NCI-H82 (cell line): ENCODE data around the gene SGK2.

Experiments used
- DNase-seq: peaks from one replicate; lab custom pipeline; 2025; lab: John Stamatoyannopoulos, UW

Gene SGK2

DNA sequence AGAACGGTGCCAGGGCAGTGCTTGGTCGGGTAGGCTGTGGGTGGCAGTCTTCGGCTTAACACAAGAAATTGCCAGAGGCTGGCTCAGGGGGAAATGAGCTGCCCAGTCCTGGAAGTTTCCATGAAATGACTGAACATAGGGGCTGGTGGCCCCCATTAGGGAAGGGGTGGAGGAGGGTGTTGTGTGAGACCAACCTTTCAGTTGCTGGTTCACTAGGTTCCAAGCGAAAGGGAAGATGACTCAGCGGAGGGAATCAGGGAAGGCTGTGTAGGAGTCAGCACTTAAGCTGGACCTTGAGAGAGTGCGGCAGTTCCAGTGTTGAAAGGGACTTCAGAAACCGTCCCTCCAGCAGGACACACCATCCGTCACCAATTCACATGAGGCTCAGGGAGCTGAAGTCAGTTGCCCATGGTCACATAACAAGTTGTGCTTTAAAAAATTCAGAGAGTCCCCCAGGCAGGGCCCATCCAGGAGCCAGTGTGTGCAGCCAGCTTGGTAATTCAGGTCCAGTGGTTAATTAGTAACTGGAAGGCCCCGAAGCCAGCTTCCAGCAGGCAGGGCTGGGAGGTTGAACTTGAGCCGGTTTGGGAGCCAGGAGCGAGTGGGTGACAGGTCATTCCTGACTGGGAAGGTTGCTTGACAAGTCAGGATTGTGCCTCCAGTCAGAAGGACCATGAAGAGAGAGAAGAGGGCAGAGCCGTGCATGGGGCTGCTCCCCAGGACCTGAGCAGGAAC is at the start of gene SGK2:
Gene SGK2, plus strand, starts transcription at position 616 of the 735 bp plus-strand sequence. CDS start 7,469 bp downstream, outside the sequence.
- no peak for DNase-seq

DNA sequence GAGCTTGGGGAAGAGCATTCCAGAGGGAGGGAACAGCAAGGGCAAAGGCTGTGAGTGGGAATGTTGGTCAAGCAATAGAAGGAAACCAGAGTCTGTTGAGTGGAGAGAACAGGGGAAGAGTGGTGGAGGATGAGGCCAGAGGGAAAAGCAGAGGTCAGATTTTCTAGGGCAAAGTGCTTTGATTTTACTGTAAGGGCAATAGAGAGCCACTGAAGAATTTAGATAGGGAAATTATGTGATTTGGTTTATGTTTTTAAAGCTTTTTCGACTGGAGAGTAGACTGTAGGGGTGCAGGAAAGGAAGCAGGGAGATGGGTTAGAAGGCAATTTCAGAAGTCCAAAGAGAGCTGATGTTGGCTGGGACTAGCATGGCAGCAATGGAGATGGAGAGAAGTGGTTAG is 46.9 kb upstream of the SGK2 start:
- DNase-seq = no peak

DNA sequence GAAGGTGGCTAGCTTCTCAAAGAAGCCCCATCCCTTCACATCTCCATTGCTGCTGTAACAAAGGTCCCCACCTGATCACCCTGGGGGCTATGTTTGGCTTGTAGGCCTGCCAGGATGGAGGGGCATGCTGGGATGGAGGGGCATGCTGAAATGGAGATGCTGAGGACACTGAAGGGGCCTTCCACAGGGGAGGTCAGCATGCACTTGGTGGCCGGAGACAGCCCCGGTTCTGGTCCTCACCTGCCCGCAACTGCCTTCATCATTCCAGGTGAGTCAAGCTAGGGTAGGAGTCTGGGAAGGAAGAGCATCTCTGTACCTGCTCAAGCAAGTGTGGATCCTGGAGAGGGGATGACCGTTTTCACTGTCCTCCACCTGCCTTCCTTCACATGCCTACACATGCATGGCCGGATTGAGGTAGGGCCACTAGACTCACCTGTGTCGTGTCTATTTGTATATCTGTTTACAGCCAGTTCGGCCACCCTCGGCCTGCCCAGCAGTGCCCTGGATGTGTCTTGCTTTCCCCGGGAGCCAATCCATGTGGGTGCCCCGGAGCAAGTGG is 45.4 kb upstream of the SGK2 start:
- DNase-seq = no peak

DNA sequence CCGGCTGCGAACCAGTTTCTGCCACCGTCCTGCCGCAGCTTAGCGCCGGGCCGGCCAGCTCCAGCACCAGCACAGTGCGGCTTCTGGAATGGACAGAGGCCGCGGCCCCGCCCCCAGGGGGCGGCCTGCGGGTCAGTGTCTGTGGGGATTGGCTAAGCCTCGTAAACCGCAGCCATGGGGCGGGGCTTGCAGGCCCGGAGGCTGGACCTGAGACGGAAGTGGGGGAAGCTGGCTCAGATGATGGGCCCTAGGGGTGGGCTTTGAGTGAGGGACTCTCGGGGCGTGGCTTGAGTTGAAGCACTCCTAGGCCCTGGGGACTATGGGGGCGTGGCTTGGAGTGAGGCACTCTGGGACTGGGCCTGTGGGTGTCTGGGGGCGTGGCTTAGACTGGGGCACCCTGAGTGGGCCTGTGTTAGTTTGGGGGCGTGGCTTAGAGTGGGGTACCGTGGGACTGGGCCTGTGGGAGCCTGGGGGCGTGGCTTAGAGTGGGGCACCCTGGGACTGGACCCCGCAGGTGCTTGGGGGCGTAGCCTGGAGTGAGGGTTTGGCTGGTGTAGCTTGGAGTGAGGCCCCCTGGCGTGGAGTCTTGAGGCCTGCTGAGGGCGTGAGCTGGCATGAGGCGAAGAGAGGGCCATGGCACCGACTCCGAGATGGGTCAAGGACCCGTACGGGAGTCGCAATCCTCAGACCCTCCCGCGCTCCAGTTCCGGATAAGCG is 44.7 kb upstream of the SGK2 start:
- peak; percentile 100 for DNase-seq

DNA sequence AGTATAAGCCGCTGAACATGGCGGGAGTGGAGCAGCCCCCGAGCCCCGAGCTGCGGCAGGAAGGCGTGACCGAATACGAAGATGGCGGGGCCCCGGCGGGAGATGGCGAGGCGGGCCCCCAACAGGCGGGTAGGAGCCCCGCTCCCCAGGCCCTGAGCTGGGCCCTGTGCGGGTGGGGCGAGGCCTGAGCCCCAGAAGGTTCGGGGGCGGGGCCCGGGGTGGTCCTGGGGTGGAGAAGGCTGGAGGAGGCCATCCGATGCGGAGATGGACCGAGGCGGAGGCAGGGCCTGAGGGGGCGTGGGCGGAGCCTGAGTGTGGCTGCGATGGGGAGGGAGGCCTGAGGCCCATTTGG is 44.2 kb upstream of the SGK2 start:
- peak; percentile 66 for DNase-seq

DNA sequence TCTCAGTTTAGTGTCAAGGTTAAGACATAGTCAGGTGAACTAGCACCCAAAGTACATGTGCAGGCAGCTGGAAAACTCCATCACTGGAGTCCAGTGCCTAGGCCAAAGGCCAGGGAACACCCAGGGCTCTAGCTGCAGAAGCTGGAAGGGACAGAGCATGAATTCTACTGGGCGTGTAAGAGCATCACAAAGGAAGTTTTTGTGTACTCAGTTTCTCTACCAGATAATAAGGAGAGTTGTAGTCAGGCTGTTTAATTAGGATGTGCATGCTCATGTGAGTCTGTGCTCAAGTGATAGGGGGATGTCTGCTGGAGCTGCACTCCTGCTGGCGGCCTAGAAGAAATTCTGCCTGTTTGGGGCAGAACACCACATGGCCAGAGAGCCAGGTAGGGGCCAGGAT is 43.2 kb upstream of the SGK2 start:
- DNase-seq = no peak

DNA sequence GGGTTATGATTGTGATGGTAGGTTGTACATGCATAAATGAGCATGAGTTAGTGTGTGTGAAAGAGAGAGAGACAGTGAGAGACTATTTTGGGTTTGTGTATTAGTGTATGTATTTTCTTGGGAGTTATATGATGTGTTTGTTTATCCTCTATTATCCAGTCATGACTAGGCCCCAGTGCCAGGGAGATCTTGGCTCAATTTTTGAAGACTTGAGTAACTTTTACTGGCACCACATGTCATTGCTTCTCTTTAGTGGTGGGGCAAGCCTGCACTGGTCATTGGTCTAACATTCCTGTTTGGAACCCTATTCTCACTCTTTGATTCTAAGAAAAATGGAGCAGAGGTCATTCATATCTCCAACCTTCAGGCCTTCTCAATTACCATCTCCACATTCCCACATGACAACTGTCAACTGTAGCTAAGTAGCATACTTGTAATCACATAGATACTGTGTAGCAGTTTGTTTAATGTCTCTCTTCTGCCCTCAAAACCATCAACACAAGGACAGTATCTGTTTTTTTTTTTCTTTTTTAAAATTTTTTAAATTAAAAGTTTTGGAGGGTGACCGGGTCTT is 42.5 kb upstream of the SGK2 start:
- no peak for DNase-seq

DNA sequence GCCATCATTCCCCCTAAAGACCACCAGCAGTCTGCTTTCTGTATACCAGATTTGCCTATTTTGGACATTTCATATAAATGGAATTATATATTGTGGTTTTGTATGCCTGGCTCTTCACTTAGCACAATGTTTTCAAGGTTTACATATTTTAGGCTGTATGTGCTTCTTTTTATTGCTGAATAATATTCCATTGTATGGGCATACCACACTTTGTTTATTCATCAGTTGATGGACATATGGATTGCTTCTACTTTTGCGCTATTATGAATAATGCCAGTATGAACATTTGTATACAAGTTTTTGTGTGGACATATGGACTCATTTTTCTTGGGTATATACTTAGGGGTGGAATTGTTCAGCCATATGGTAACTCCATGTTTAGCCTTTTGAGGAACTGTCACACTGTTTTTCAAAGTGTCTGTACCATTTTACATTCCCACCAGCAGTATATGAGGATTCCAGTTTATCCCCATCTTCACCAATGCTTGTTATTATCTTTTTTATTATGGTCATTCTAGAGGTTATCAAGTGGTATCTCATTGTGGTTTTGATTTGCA is 38.7 kb upstream of the SGK2 start:
- DNase-seq = no peak

DNA sequence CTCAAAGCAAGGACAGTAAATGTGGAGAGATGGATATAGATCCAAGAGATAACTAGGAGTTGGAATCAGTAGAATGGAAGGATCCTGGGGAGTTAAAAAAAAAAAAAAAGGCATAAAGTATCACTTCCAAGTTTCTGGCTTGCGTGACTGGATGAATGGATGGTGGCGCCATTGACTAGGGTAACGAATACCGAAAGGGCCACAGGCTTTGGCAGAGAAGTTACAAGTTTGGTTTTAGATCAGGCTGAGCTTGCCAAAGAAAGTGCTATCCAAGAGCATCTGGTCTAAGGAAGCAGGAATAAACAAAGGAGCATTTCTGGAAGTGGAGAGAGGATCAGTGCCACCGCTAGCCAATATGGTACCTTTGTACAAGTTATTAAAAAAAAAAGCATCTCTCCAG is 33.8 kb upstream of the SGK2 start:
- DNase-seq = no peak

DNA sequence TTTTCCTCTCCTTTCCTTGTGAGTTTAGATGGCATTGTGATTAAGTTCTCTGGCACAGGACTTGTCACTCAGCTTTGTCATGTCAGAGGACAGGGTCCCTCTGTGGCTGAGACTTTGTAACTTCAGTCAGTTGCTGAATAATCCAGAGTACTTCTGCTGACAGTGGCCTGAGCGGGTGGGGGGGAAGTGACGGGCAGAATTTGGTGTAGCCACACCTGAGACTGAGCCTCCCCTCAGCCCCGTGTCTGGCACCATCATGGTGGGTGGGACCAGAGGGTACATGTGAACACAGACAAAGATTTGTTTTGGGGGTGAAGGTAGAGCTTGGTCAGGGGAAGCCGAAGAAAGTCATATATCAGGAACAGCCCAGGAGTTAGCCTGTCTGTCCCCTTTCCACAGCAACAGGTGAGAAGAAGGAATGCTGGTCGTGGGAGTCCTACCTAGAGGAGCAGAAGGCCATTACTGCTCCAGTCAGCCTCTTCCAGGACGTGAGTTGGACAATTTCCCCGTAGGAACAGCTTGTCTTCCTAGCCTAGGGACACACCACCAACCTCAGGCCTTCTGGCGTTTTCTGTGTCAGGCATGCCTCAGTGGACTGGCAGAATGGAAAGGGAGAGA is 30.5 kb upstream of the SGK2 start:
- DNase-seq = no peak

DNA sequence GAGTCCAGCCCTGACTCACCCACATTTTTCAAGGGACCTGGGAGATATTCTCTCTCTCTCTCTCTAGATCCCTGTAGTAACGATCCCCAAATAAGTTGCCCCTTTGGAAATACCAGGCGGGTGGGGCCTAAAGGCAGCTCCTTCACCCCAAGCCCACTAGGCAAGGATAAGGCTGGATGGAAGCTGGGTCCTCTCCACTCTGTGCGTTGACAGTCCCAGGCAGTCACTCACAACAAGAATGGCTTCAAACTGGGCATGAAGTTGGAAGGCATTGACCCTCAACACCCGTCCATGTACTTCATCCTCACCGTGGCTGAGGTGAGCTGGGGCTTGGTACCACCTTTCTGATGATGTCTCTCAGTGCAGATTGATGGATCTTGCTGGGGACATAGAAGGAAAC is 29.8 kb upstream of the SGK2 start:
- no peak for DNase-seq

DNA sequence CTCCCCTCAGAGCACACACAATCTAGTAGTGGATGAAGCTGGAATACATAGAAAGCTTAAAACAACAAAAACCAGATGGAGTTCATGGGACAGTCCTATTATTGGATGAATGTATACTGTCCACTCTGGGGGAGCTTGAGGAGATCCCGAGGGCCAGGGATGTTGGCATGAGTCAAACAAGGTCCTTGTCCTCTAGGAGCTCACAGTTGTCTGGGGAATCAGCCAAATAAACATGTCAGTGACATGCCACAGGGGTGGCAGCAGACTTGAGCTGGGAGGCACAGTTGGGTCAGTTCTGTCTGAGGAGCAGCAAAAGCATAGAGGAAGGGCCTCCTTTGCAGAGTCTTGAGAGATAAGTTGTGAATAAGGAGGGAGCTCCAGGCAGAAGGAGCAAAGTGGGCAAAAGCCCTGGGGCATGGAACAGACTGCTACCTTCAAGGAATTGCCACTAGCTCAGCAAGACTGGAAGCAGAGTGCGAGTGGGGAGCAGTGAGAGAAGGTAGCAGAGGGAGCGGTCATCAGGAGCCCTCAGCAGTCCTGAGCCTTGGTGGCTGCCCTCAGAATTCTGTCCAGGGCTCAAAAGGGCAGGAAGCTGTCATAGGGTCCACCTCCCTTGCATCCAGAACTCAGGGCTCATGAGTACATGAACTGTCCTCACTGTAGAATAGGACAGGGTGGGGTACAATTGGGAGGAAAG is 29.2 kb upstream of the SGK2 start:
- DNase-seq = no peak

DNA sequence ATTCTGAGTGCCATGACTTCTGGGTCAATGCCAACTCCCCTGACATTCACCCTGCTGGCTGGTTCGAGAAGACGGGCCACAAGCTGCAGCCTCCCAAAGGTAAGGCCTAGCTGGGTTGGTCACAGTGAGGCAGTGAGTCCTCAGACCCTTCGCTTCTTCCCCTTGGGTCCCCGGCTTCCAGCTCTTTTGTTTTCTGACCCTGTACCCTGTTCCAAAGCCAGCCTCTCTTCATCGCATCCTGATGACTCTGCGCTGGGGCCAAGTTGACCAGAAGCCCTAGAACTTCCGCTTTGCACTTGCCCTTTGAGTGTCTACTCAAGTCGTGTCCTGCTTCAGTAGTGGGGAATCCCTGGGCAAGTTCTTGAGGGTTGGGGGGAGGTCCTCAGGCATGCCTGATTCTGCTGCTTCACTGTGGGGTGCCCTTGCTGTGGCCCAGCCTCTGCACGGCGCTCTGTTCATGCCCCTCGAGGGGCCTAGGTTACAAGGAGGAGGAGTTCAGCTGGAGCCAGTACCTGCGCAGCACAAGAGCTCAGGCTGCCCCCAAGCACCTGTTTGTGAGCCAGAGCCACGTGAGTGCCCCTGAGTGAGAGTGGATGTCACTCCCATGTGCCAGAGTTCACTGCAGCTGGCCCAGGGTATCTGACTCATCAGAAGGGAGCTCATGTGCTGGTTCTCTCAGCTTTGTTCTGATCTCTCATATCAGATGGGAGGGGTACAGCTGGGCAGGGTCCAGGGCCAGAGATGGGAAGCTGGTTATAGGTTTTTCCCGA is 28.3 kb upstream of the SGK2 start:
- no peak for DNase-seq

DNA sequence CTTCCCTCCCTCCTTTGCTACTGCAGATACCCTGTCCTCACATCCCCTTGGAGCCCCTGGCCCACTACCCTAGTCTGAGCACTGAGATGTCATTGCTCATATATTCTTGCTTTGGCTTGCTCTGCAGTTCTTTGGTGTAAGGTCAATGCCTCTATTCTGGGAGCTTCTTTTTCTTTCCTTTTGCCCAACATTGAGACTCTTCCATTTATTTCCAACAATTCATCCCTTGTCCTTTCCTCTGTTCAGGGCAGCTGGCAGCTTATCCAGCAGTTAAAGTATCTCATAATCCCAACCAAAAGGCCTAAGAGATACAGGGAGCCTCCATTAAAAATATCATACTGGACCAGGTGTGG is 27.8 kb upstream of the SGK2 start:
- DNase-seq = no peak

DNA sequence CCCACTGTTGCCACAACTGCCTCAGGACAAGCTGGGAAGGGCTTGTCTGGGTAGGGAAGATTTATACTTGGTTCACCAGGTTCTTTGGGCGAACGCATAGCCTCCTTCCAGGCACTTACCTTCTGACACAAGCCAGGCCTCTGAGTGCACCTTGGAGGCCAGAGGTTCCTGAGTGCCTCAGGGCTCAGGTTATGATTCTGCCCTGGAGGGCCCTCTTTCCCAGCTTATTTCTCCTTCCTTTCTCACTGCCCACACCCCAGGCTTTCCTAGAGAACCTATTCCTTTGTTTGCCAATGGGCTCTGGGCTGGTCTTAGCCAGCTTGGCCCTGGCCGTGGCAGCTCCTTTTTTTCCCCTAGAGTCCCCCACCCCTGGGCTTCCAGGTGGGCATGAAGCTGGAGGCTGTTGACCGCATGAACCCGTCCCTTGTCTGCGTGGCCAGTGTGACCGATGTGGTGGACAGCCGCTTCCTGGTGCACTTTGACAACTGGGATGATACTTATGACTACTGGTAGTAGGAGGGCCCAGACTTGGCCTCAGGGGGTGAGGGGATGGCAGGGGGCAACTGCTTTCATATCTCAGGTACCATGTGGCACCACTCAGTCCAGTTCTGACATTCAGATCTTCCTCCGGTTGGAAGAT is 26.3 kb upstream of the SGK2 start:
- DNase-seq = no peak

DNA sequence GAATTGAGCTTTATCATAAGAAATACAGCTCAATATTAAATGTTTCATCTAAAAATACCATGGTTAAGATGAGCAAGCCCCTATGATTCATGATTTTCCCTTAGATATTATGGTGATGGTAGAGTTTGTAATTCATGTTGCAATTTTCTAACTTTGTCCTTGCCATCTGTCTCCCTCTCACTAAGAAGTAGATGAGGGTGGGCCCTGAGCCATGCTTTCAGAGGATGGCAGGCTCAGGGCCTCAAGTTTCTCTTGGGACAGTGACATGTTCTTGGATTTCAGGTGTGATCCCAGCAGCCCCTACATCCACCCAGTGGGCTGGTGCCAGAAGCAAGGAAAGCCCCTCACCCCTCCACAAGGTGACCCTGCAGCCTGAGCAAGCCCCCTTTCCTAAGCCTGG is 25.8 kb upstream of the SGK2 start:
- DNase-seq = no peak

DNA sequence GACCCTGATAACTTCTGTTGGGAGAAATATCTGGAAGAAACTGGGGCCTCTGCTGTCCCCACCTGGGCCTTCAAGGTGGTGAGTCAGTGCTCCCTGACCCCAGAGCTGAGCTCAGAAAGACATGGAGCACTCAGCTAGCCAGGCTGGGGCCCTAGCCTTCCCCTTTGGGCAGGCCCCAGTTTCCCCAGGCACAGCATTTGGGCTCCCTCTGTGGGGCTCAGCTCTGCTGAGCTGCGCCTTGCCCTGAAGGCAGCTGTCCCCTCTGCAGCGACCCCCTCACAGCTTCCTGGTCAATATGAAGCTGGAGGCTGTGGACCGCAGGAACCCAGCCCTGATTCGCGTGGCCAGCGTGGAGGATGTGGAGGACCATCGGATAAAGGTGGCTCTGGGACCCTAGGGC is 24.8 kb upstream of the SGK2 start:
- DNase-seq = no peak

DNA sequence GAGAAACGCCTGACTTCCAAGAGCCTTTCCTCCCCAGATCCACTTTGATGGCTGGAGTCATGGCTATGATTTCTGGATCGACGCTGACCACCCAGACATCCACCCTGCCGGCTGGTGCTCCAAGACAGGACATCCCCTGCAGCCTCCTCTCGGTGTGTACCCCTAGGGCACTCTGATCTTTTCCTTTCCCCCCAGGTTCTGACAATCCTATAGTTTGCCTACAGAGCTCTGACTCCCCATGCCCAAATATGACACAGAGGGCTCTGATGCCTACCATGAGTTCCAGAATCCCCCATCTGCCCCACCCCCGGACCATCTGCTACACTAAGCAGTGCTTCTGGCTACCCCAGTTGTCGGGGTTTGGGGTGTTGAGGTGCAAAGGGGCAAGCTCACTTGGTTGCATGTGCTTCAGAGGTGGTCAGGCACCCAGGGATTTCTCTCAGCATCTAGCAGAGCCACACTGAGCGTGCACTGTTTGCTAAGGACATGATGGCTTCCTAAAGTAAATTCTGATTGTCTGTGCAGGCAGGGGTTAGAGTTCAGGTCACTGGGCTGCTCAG is 24.0 kb upstream of the SGK2 start:
- DNase-seq = no peak

DNA sequence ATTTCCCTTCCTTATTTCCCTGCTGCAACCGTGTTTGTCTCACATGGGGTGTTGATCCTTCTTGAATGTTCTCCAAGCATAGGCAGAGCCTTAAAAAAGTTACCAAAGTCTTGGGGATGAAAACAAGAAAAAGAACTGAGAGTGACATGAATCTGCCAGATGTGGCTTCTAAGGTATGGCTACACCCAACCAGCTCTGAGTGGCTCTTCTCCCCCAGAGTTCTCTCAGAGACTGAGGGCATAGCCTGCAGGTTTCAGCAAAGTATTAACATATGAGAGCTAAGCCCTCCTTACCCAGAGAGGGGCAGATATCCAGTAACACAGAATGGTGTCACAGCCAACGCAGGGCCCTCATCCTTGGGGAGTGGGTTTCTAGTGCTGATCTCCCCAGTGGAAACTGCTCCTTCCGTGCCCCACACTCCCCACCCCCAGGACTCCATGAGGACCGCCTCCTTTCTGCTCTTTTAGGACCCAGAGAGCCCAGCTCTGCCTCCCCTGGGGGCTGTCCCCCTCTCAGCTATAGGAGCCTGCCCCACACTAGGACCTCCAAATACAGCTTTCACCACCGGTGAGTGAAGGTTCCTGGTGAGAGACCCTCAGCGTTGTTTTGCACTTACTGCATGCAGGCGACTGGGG is 23.3 kb upstream of the SGK2 start:
- DNase-seq = no peak
